ENCODE measurements around the gene ARID1B. TPM values are rescaled to one million over a fixed set of nuclear protein-coding genes. Genes with fewer than 3 reads are reported as not detected.

The ARID1B gene
- total and polyA plus RNA-seq, 2 of the 4 experiments (the other 2 are of a cell fraction) = 14.5 to 20.1 TPM

DNA sequence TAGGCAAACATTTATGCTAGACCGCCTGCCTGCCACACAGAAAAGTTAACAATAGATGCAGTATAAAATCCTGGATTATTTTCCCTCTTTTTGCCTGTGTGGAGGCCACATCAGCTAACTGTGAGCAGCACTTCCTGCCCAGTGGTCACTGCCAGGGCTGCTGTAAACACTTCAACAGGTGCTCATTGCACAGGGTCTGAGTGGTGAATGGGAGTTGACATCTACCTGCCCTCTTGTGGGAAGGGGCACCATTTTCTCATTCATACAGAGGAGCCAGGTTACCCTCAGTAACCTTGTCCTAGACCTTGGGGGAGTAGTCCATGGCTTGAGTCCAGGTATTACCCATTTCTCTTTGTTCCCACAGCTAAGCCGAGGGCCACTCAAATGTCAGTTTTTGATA, 310.8 kb downstream of the ARID1B start:
- H4K20me1 ChIP-seq (ENCODE audit: insufficient read depth, low read length) = no peaks in the 10 kb centered on the region; the same call in 1 of the 2 replicates
- no peak overlapping the region for H2BK120ac ChIP-seq (ENCODE audit: low read depth, low read length)
- H3K18ac ChIP-seq (ENCODE audit: low read depth, low read length) = no peak overlapping the region
- in situ Hi-C loops (cut with MboI; ENCODE audit: low sequenced_read_pairs) (no loop called here), intact Hi-C loops (cut with micrococcal nuclease) (no loop called here), dilution Hi-C loops (cut with HindIII; ENCODE audit: low sequenced_read_pairs, unreplicated experiment) (no loop called here)
- H3K23ac ChIP-seq (ENCODE audit: low read depth, low read length) = no peak overlapping the region
- H2AK9ac ChIP-seq (replicated peaks; ENCODE audit: low read depth, low read length, poor library complexity) = no peak overlapping the region
- H3K9ac ChIP-seq (ENCODE audit: low read depth, low read length) = no peak overlapping the region
- no peak overlapping the region for H2AK5ac ChIP-seq (ENCODE audit: low read depth, low read length)
- TF ChIP-seq RFX5 (IDR thresholded peaks at IDR 0.05; ENCODE audit: low read depth, low read length) = no peak
- TF ChIP-seq MXI1 (IDR thresholded peaks at IDR 0.05; ENCODE audit: borderline replicate concordance, low read depth, low read length) = no peak
- TF ChIP-seq, protein P1, sequence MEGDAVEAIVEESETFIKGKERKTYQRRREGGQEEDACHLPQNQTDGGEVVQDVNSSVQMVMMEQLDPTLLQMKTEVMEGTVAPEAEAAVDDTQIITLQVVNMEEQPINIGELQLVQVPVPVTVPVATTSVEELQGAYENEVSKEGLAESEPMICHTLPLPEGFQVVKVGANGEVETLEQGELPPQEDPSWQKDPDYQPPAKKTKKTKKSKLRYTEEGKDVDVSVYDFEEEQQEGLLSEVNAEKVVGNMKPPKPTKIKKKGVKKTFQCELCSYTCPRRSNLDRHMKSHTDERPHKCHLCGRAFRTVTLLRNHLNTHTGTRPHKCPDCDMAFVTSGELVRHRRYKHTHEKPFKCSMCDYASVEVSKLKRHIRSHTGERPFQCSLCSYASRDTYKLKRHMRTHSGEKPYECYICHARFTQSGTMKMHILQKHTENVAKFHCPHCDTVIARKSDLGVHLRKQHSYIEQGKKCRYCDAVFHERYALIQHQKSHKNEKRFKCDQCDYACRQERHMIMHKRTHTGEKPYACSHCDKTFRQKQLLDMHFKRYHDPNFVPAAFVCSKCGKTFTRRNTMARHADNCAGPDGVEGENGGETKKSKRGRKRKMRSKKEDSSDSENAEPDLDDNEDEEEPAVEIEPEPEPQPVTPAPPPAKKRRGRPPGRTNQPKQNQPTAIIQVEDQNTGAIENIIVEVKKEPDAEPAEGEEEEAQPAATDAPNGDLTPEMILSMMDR (conservative IDR thresholded peaks at IDR 0.05; ENCODE audit: low read depth, low read length) = no peak
- TF ChIP-seq FOS (IDR thresholded peaks at IDR 0.05; ENCODE audit: low read depth, low read length) = no peak
- no peak for TF ChIP-seq RCOR1 (IDR thresholded peaks at IDR 0.05; ENCODE audit: insufficient replicate concordance, low read length)
- TF ChIP-seq MAFK (IDR thresholded peaks at IDR 0.05; ENCODE audit: low read depth, low read length) = no peak
- no peak for TF ChIP-seq RAD21 (IDR thresholded peaks at IDR 0.05; ENCODE audit: low read length)
- no peak for TF ChIP-seq BHLHE40 (IDR thresholded peaks at IDR 0.05; ENCODE audit: low read depth, low read length)
- TF ChIP-seq SMC3 (IDR thresholded peaks at IDR 0.05; ENCODE audit: low read depth, low read length) = no peak
- no peak for TF ChIP-seq MAZ (IDR thresholded peaks at IDR 0.05; ENCODE audit: borderline replicate concordance, low read depth, low read length)
- H3K79me1 ChIP-seq (ENCODE audit: low read depth in 1 of 2, low read length in 2 of 2) = peaks cover 22 to 48% of the 10 kb centered on the region in 2 experiments
- no peak overlapping the region for H2BK15ac ChIP-seq (ENCODE audit: low read depth, low read length)
- ChIA-PET CTCF (interaction anchor here (0.6 kb wide), 1 partner anchor 18 kb away, joined by 4 read pairs; no protein-coding TSS in a partner anchor), POLR2A (ENCODE audit: unreplicated experiment) (no interaction called here)
- no peak overlapping the region for H3K27ac ChIP-seq (ENCODE audit: insufficient read depth, low read length)
- H3K9me3 ChIP-seq (ENCODE audit: control insufficient read depth, insufficient read depth, low read length) = no peaks in the 10 kb centered on the region
- peaks cover 25% of the 10 kb centered on the region for H3K9me1 ChIP-seq (ENCODE audit: insufficient read depth, low read length)
- H4K91ac ChIP-seq (ENCODE audit: insufficient read depth, low read depth, low read length) = no peak overlapping the region
- H3K4me3 ChIP-seq (ENCODE audit: insufficient read depth, low read depth, low read length) = no peak overlapping the region
- H3K4me1 ChIP-seq (ENCODE audit: control insufficient read depth, insufficient read depth, low read length) = peaks cover 5% of the 10 kb centered on the region
- no CpG with 5 or more reads among the region's 2 CpGs for WGBS, 2 experiments (ENCODE audit: extremely low coverage in 2 of 2, insufficient read length in 1 of 2)
- H2AFZ ChIP-seq (replicated peaks; ENCODE audit: low read length, poor library complexity) = no peak overlapping the region
- H2BK5ac ChIP-seq (ENCODE audit: low read depth, low read length, poor library complexity, severe bottlenecking) = no peak overlapping the region
- no peak overlapping the region for H3K56ac ChIP-seq (ENCODE audit: extremely low read depth, insufficient read depth, low read length)
- no peak overlapping the region for H3K4ac ChIP-seq (ENCODE audit: low read depth, low read length)
- no peaks in the 10 kb centered on the region for H3K27me3 ChIP-seq (ENCODE audit: control insufficient read depth, insufficient read depth, low read length)
- H4K5ac ChIP-seq (ENCODE audit: low read depth, low read length) = no peak overlapping the region
- ATAC-seq (ENCODE audit: low read depth) (no peak), DNase-seq (no peak)
- no TSS peak for BruUV-seq (replicated peaks)
- no peak overlapping the region for H2BK20ac ChIP-seq (ENCODE audit: low read depth, low read length)
- H3K14ac ChIP-seq (replicated peaks; ENCODE audit: low read depth, low read length) = no peak overlapping the region
- no peak overlapping the region for H3K4me2 ChIP-seq (ENCODE audit: low read depth, low read length)
- H3K36me3 ChIP-seq (ENCODE audit: control insufficient read depth, insufficient read depth, low read length) = peaks cover 8% of the 10 kb centered on the region
- H4K8ac ChIP-seq (ENCODE audit: low read depth in 2 of 2, low read length in 2 of 2) = no peak overlapping the region

Measured in IMR-90 (cell line).